ENCODE measurements around the gene ACBD5. TPM values are rescaled to one million over a fixed set of nuclear protein-coding genes. Genes with fewer than 3 reads are reported as not detected.

ACBD5 gene
- total RNA-seq, 4 donors from 2014 or later = 12.5 to 17.4 (median 14.4) TPM

DNA sequence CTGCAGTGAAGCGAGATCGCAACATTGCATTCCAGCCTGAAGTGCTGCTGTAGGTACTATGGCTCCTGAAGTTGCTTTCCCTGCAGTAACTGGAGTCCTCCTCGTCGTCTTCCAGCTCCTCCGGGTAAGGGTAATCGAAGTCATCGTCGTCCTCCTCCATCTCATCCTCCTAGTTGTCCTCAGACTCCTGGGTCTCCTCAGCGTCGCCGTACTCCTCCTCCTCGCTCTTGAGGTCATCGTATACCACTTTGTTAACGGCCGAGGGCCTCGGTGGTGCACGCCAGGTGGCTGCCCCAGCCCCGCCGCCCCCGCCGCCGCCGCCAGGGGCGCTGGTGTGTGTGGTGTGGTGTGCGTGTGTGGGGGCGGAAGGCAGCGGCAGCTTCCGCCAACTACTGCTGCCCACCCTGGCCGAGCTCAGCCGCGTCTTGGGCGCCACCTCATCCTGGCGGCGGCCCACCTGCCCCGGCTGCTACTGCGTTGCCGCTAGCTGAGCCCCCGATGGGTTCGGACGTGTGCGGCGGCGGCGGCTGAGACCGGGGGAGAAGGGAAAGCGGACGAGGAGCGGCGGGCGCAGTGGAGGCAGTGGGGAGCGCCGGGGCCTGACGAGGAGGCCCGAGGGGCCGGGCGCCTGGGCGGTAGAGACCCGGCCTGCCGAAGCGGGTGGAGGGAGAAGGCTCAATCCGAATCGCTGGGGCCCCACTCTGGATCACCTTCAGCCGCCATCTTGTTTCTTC lies 11.8 kb upstream of the ACBD5 start:
- Histone ChIP-seq H3K4me1 (peaks cover 0 to 13% (median 7%) of the 10 kb centered on the region in 4 donors), H3K27ac (replicated peaks in 1 of 4) (peak overlapping the region; percentile 74 to 86 (median 80)), H3K9me3 (no peaks in the 10 kb centered on the region), H3K4me3 (peak overlapping the region; percentile 63 to 72 (median 66)), H3K27me3 (peaks cover 0 to 12% (median 0%) of the 10 kb centered on the region in 4 donors), H3K36me3 (no peaks in the 10 kb centered on the region)
- 21% methylated on average over 43 of the region's 63 CpGs for WGBS
- TF ChIP-seq EP300 (IDR thresholded peaks at IDR 0.05) (no peak), POLR2A (IDR thresholded peaks at IDR 0.05; ENCODE audit: low read depth) (no peak), POLR2AphosphoS5 (IDR thresholded peaks at IDR 0.05) (peak; percentile 47 to 60)
- TF ChIP-seq, protein P1, sequence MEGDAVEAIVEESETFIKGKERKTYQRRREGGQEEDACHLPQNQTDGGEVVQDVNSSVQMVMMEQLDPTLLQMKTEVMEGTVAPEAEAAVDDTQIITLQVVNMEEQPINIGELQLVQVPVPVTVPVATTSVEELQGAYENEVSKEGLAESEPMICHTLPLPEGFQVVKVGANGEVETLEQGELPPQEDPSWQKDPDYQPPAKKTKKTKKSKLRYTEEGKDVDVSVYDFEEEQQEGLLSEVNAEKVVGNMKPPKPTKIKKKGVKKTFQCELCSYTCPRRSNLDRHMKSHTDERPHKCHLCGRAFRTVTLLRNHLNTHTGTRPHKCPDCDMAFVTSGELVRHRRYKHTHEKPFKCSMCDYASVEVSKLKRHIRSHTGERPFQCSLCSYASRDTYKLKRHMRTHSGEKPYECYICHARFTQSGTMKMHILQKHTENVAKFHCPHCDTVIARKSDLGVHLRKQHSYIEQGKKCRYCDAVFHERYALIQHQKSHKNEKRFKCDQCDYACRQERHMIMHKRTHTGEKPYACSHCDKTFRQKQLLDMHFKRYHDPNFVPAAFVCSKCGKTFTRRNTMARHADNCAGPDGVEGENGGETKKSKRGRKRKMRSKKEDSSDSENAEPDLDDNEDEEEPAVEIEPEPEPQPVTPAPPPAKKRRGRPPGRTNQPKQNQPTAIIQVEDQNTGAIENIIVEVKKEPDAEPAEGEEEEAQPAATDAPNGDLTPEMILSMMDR (IDR thresholded peaks at IDR 0.05) = peak; percentile 37 to 97 (median 77)
- intact Hi-C loops (cut with DNase I) = no loop called here
- no peak for DNase-seq (ENCODE audit: extremely low spot score)

GRCh38 chr10:27251554-27251953 lies 11.0 kb upstream of the ACBD5 start:
- intact Hi-C loops (cut with DNase I) = no loop called here
- no peak overlapping the region for H3K4me3 ChIP-seq
- WGBS = 95% methylated on average over 13 of the region's 14 CpGs
- TF ChIP-seq POLR2A (IDR thresholded peaks at IDR 0.05; ENCODE audit: low read depth) = no peak
- TF ChIP-seq EP300 (IDR thresholded peaks at IDR 0.05) = no peak
- TF ChIP-seq, protein P1 (IDR thresholded peaks at IDR 0.05) = no peak
- TF ChIP-seq POLR2AphosphoS5 (IDR thresholded peaks at IDR 0.05) = no peak
- H3K27me3 ChIP-seq = peaks cover 0 to 5% (median 0%) of the 10 kb centered on the region in 4 donors
- peaks cover 0 to 13% (median 7%) of the 10 kb centered on the region in 4 donors for H3K4me1 ChIP-seq
- DNase-seq (ENCODE audit: extremely low spot score) = no peak
- no peaks in the 10 kb centered on the region for H3K9me3 ChIP-seq
- H3K36me3 ChIP-seq = no peaks in the 10 kb centered on the region
- H3K27ac ChIP-seq (replicated peaks in 1 of 4) = no peak overlapping the region

DNA sequence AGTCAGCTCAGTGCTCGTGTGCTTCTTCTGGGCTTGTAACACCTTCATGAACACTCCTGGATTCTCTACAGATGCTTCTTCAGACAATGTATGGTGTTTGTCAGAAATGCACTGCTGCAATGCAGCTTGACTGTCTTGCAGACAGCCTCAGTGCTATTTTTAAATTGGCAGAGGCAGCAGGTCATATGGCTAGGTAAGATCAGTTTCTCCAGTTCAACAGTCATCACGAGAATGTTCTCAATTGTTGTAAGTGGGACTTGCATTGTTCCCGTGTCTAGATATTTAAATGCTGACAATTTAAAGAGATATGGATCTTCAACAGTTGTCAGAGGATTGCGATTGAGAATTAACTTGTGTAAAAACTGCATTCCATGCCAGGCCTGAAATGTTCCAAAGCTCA lies 7.6 kb upstream of the ACBD5 start:
- peaks cover 0 to 5% (median 0%) of the 10 kb centered on the region in 4 donors for H3K27me3 ChIP-seq
- H3K4me1 ChIP-seq = peaks cover 2 to 18% (median 10%) of the 10 kb centered on the region in 4 donors
- H3K9me3 ChIP-seq = no peaks in the 10 kb centered on the region
- TF ChIP-seq EP300 (IDR thresholded peaks at IDR 0.05) (no peak), POLR2AphosphoS5 (IDR thresholded peaks at IDR 0.05) (no peak), POLR2A (IDR thresholded peaks at IDR 0.05; ENCODE audit: low read depth) (no peak)
- TF ChIP-seq, protein P1 (IDR thresholded peaks at IDR 0.05) = no peak
- no peak overlapping the region for H3K4me3 ChIP-seq
- DNase-seq (ENCODE audit: extremely low spot score) = no peak
- no peaks in the 10 kb centered on the region for H3K36me3 ChIP-seq
- intact Hi-C loops (cut with DNase I) = no loop called here
- 79% methylated on average over 4 of the region's 4 CpGs for WGBS
- no peak overlapping the region for H3K27ac ChIP-seq (replicated peaks in 1 of 4)

DNA sequence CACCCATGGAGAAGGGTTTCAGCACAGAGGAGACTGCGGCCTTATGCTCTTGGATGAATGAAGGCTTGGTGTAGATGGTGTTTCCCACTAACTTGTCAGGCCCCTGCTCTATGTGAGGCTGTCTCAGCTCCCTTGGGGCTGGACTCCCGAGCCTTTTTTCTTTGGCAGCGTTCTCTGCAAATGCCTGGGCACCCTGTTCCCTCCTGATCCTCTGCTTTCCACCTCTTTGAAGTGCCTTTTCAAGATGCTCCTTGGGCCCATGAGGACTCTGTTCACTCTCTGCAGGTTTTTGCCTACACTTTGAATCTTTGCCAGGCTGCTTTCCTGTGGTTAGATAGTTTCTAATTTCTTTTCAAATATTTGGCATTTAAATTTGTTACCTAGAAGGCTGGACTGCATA lies 6.8 kb upstream of the ACBD5 start:
- Histone ChIP-seq H3K27me3 (peaks cover 0 to 1% (median 0%) of the 10 kb centered on the region in 4 donors), H3K9me3 (no peaks in the 10 kb centered on the region), H3K4me3 (no peak overlapping the region), H3K27ac (replicated peaks in 1 of 4) (no peak overlapping the region), H3K4me1 (peaks cover 8 to 15% (median 12%) of the 10 kb centered on the region in 4 donors), H3K36me3 (no peaks in the 10 kb centered on the region)
- intact Hi-C loops (cut with DNase I) = no loop called here
- TF ChIP-seq EP300 (IDR thresholded peaks at IDR 0.05) (no peak), POLR2A (IDR thresholded peaks at IDR 0.05; ENCODE audit: low read depth) (no peak), POLR2AphosphoS5 (IDR thresholded peaks at IDR 0.05) (no peak)
- TF ChIP-seq, protein P1 (IDR thresholded peaks at IDR 0.05) = no peak
- no peak for DNase-seq (ENCODE audit: extremely low spot score)
- WGBS = 78% methylated on average over 3 of the region's 3 CpGs

Data from esophagus muscularis mucosa (tissue), 4 donors.